OCI-LY7 (cell line): Measurements from ENCODE around the gene GLIS1. TPM values are rescaled to one million over a fixed set of nuclear protein-coding genes. Genes with fewer than 3 reads are reported as not detected.

Source experiments
- BruUV-seq: library from RNA; stranded (reverse); fragments of 400-500 nt; replicated peaks from 2 replicates; lab custom pipeline; 2021; lab: Mats Ljungman, UMichigan
- CTCF ChIA-PET: fragments of 300-600 bp; sonication (Branson Sonifier 250); formaldehyde crosslinking; loops from one replicate; lab custom pipeline; 2022; ENCODE audit warnings: antibody characterized with exemption; ENCODE audit not compliant: unreplicated experiment; lab: Charles Lee
- POLR2A ChIA-PET: fragments of 300-600 bp; sonication (Branson Sonifier 250); formaldehyde crosslinking; loops from one replicate; lab custom pipeline; 2022; ENCODE audit warnings: antibody characterized with exemption; lab: Charles Lee
- DNase-seq: peaks from one replicate; pipeline ENCODE4 v3.0.0-alpha.2; 2015; ENCODE audit warnings: low spot score
- H2AFZ ChIP-seq: fragments of 200-600 bp; sonication (generic), shearing (Covaris generic); 2 replicates; pipeline ENCODE4 v1.6.1; 2014; ENCODE audit warnings: mild to moderate bottlenecking, antibody characterized with exemption, low read length, moderate library complexity
- H3K27ac ChIP-seq: fragments of 200-600 bp; sonication (generic); 2 replicates; pipeline ENCODE4 v1.5.1; 2014; ENCODE audit warnings: mixed run types, low read depth, mild to moderate bottlenecking, moderate library complexity, low read length, inconsistent platforms; ENCODE audit not compliant: poor library complexity, severe bottlenecking
- H3K36me3 ChIP-seq: fragments of 200-600 bp; sonication (generic); 2 replicates; pipeline ENCODE4 v1.6.1; 2014; ENCODE audit warnings: mild to moderate bottlenecking, antibody characterized with exemption, low read length, moderate library complexity, mixed read lengths; ENCODE audit not compliant: insufficient read depth
- H3K4me1 ChIP-seq: fragments of 200-600 bp; sonication (generic); 2 replicates; pipeline ENCODE4 v1.5.1; 2014; ENCODE audit warnings: mild to moderate bottlenecking, low read length; ENCODE audit not compliant: insufficient read depth, poor library complexity, severe bottlenecking
- H3K4me2 ChIP-seq: fragments of 200-600 bp; sonication (generic); 2 replicates; pipeline ENCODE4 v1.6.1; 2014; ENCODE audit warnings: mild to moderate bottlenecking, low read length
- H3K4me3 ChIP-seq: fragments of 200-600 bp; sonication (generic); 2 replicates; pipeline ENCODE4 v1.5.1; 2014; ENCODE audit warnings: mild to moderate bottlenecking, low read depth, low read length; ENCODE audit not compliant: poor library complexity, severe bottlenecking
- H3K79me2 ChIP-seq: fragments of 200-600 bp; sonication (generic); 2 replicates; pipeline ENCODE4 v1.6.1; 2016; ENCODE audit warnings: low read depth, mild to moderate bottlenecking, low read length, moderate library complexity, mixed read lengths; ENCODE audit not compliant: insufficient read depth
- H3K9me2 ChIP-seq: fragments of 200-600 bp; sonication (generic); 2 replicates; pipeline ENCODE4 v1.6.1; 2016; ENCODE audit warnings: mild to moderate bottlenecking, low read length, mixed read lengths; ENCODE audit not compliant: insufficient read depth
- H3K9me3 ChIP-seq: fragments of 200-600 bp; sonication (generic); 2 replicates; pipeline ENCODE4 v1.6.1; 2014; ENCODE audit warnings: mild to moderate bottlenecking, mixed run types, low read length, mixed read lengths
- H4K20me1 ChIP-seq: fragments of 200-600 bp; sonication (generic); 2 replicates; pipeline ENCODE4 v1.6.1; 2014; ENCODE audit warnings: mild to moderate bottlenecking, antibody characterized with exemption, low read length, moderate library complexity, mixed read lengths; ENCODE audit not compliant: insufficient read depth
- EZH2phosphoT487 ChIP-seq: fragments of 200-600 bp; sonication (generic); IDR thresholded peaks from 2 replicates; pipeline ENCODE4 v1.6.1; 2018; ENCODE audit warnings: low read depth, borderline replicate concordance, mild to moderate bottlenecking, mixed run types, antibody characterized with exemption, low read length, moderate library complexity, mixed read lengths
- intact Hi-C: fragments of 100-400 bp; cut with micrococcal nuclease; formaldehyde crosslinking; loops from one replicate; pipeline ENCODE4 v1.10.0; 2022; ENCODE audit not compliant: unreplicated experiment
- total RNA-seq, 2 experiments: library from RNA; depleted of rRNA in 1 of 2; stranded (reverse); fragments of >200 nt in 1 of 2; shearing (Covaris generic) in 1 of 2; gene quantifications; 2 replicates each; pipeline ENCODE4 v1.2.3, GENCODE V29; 2014 to 2022
- TF ChIP-seq, protein P1 (sequence below): fragments of 200-600 bp; sonication (generic); conservative IDR thresholded peaks from 2 replicates; pipeline ENCODE4 v1.5.1; 2014; ENCODE audit warnings: mild to moderate bottlenecking, antibody characterized with exemption, low read length, moderate library complexity, mixed read lengths

GLIS1 gene
- total RNA-seq, 2 experiments from 2014 or later = not detected

DNA sequence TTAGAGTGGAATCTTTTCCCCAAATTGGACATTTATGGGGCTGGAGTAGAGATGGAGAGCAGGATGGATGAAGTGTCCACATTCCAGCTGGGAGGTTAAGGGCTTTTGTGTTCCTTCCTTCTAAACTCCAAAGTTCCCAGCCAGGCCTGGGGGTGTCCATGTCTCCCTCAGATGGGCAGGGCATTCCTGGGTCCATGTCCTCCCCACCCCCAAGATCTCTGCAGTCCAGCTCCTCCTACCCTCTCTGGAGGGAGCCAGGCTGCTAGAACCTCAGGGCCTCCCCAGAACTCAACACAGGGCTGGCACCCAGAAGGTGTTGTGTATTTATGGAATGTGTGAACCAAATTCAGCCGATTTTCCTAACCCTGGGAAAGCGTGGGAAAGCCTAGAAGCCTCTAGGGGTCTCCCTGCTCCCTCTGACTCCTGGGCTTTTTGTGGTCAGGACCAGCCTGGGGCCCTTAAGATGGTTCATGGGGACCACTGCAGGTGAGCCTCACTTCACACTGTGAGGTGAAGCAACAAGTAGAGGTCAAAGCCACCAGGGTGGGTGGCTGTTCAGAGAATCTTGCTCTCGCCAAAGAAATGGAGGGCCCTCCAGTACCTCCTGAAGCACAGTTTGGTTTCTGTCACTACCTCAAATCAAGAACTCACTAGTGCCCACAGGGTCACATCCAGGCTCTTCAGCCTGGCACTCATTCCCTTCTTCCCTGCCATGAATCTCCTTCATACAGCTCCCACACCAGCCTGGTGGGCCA is 54.8 kb downstream of the GLIS1 start:
- no peak overlapping the region for H2AFZ ChIP-seq
- no peaks in the 10 kb centered on the region for H3K79me2 ChIP-seq
- H3K4me3 ChIP-seq = no peak overlapping the region
- no peak for DNase-seq
- no peaks in the 10 kb centered on the region for H3K9me3 ChIP-seq
- ChIA-PET CTCF (interaction anchor here (0.6 kb wide), 1 partner anchor 57 kb away, joined by 10 read pairs; no protein-coding TSS in a partner anchor), POLR2A (no interaction called here)
- H3K9me2 ChIP-seq = no peaks in the 10 kb centered on the region
- no TSS peak for BruUV-seq
- H3K36me3 ChIP-seq = no peaks in the 10 kb centered on the region
- H4K20me1 ChIP-seq = no peaks in the 10 kb centered on the region
- no peaks in the 10 kb centered on the region for H3K4me1 ChIP-seq
- no peak for TF ChIP-seq EZH2phosphoT487
- TF ChIP-seq, protein P1, sequence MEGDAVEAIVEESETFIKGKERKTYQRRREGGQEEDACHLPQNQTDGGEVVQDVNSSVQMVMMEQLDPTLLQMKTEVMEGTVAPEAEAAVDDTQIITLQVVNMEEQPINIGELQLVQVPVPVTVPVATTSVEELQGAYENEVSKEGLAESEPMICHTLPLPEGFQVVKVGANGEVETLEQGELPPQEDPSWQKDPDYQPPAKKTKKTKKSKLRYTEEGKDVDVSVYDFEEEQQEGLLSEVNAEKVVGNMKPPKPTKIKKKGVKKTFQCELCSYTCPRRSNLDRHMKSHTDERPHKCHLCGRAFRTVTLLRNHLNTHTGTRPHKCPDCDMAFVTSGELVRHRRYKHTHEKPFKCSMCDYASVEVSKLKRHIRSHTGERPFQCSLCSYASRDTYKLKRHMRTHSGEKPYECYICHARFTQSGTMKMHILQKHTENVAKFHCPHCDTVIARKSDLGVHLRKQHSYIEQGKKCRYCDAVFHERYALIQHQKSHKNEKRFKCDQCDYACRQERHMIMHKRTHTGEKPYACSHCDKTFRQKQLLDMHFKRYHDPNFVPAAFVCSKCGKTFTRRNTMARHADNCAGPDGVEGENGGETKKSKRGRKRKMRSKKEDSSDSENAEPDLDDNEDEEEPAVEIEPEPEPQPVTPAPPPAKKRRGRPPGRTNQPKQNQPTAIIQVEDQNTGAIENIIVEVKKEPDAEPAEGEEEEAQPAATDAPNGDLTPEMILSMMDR = no peak
- intact Hi-C loops = no loop called here
- no peak overlapping the region for H3K4me2 ChIP-seq
- no peak overlapping the region for H3K27ac ChIP-seq

DNA sequence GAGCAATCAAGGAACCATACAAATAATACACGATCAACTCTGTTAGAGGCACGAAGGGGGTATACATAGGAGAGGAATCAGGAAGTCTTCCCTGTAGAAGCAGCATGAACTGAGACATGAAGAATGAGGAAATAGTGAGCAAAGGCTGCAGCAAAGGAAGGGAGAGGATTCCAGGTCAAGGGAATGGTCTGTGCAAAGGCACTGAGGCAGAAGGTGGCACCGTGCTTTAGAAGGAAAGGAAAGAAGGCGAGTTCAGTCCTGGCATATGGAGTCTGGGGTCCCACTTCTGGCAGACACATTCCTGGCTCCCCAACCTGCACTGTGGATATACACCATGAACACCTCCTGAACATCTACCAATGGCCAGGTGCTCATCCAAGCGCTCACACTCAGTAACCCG is 56.1 kb downstream of the GLIS1 start:
- Histone ChIP-seq H3K27ac (no peak overlapping the region), H3K9me3 (no peaks in the 10 kb centered on the region), H3K4me3 (no peak overlapping the region), H3K9me2 (no peaks in the 10 kb centered on the region), H3K4me1 (no peaks in the 10 kb centered on the region), H3K4me2 (no peak overlapping the region), H3K36me3 (no peaks in the 10 kb centered on the region), H2AFZ (no peak overlapping the region), H3K79me2 (no peaks in the 10 kb centered on the region), H4K20me1 (no peaks in the 10 kb centered on the region)
- BruUV-seq = no TSS peak
- intact Hi-C loops = loop anchor here (1.0 kb wide), 1 partner anchor 198 kb away; no protein-coding TSS in a partner anchor
- DNase-seq = no peak
- TF ChIP-seq EZH2phosphoT487 = no peak
- TF ChIP-seq, protein P1 = no peak
- ChIA-PET CTCF (interaction anchor here (1.1 kb wide), 1 partner anchor 30 kb away, joined by 3 read pairs; no protein-coding TSS in a partner anchor), POLR2A (interaction anchor here (1.0 kb wide), 1 partner anchor 415 kb away, joined by 4 read pairs; no protein-coding TSS in a partner anchor)
